HepG2 (cell line): ENCODE data around the gene ELP6. TPM values are rescaled to one million over a fixed set of nuclear protein-coding genes. Genes with fewer than 3 reads are reported as not detected.

Source experiments
- ATAC-seq: fragments of 200-7000 bp; cut with Tn5 transposase; 3 replicates; pipeline ENCODE4 v1.9.1; 2020; ENCODE audit warnings: mild to moderate bottlenecking, moderate library complexity
- BruUV-seq: library from RNA; stranded (reverse); fragments of 400-500 nt; replicated peaks from 2 replicates; lab custom pipeline; 2021; lab: Mats Ljungman, UMichigan
- CTCF ChIA-PET: fragments of 300-600 bp; formaldehyde crosslinking; extraction: SDS; loops from one replicate; lab custom pipeline; 2021; ENCODE audit warnings: low total read pairs, inconsistent platforms, low intra/inter-chr PET ratio; lab: Yijun Ruan, JAX
- POLR2A ChIA-PET: fragments of 350-600 bp; sonication (Branson Sonifier 250); formaldehyde crosslinking; loops from one replicate; lab custom pipeline; 2020; ENCODE audit warnings: antibody characterized with exemption, inconsistent platforms; lab: Yijun Ruan, JAX
- DNase-seq: peaks from one replicate; pipeline ENCODE4 v3.0.0-alpha.2; 2015; ENCODE audit warnings: low spot score
- FAIRE-seq: peaks from 3 replicates; lab custom pipeline; 2011; peaks lifted over from hg19 to GRCh38; lab: Jason Lieb, UNC
- H2AFZ ChIP-seq: one replicate; pipeline ENCODE4 v1.6.1; 2011; ENCODE audit warnings: low read length, inconsistent platforms
- H3K27ac ChIP-seq: fragments of 300-600 bp; 3 replicates; pipeline ENCODE4 v1.8.0; 2011; ENCODE audit warnings: mixed run types, mild to moderate bottlenecking, mixed read lengths, low read length, inconsistent platforms; ENCODE audit not compliant: insufficient read depth; ENCODE audit errors: extremely low read length
- H3K27me3 ChIP-seq, 2 experiments: fragments of 200-600 bp in 1 of 2; 2 replicates in 1 of 2; 3 replicates in 1 of 2; pipeline versions ENCODE4 v1.6.0 to v1.8.0; 2011; ENCODE audit warnings: low read length in 2 of 2, mild to moderate bottlenecking in 2 of 2, moderate library complexity in 2 of 2, inconsistent platforms in 1 of 2; ENCODE audit not compliant: insufficient read depth in 2 of 2, control insufficient read depth in 1 of 2
- H3K36me3 ChIP-seq, 2 experiments: fragments of 200-600 bp in 1 of 2; replicated peaks in 1 of 2; 2 replicates in 1 of 2; 3 replicates in 1 of 2; pipeline versions ENCODE4 v1.5.1 to v1.8.0; 2011; ENCODE audit warnings: low read length in 2 of 2, inconsistent platforms in 1 of 2; ENCODE audit not compliant: insufficient read depth in 2 of 2, control insufficient read depth in 1 of 2
- H3K4me1 ChIP-seq: 2 replicates; pipeline ENCODE4 v1.5.1; 2012; ENCODE audit warnings: low read length, inconsistent platforms; ENCODE audit not compliant: insufficient read depth
- H3K4me2 ChIP-seq: 2 replicates; pipeline ENCODE4 v1.6.0; 2011; ENCODE audit warnings: low read depth, low read length, inconsistent platforms
- H3K4me3 ChIP-seq, 3 experiments: fragments of 200-600 bp in 1 of 3; sonication (generic), shearing (Covaris generic) in 1 of 3; replicated peaks in 1 of 3; 2 replicates each; pipeline ENCODE4 v1.5.1; 2011 to 2016; ENCODE audit warnings: low read length in 3 of 3, inconsistent platforms in 2 of 3, low read depth in 2 of 3, mild to moderate bottlenecking in 2 of 3, control low read depth in 1 of 3, mixed read lengths in 1 of 3; ENCODE audit not compliant: insufficient read depth in 1 of 3
- H3K79me2 ChIP-seq: one replicate; pipeline ENCODE4 v1.6.1; 2011; ENCODE audit warnings: low read length, inconsistent platforms; ENCODE audit not compliant: insufficient read depth
- H3K9ac ChIP-seq: 2 replicates; pipeline ENCODE4 v1.6.0; 2011; ENCODE audit warnings: mild to moderate bottlenecking, low read depth, low read length, inconsistent platforms; ENCODE audit not compliant: insufficient read depth
- H3K9me3 ChIP-seq: 2 replicates; pipeline ENCODE4 v1.5.1; 2012; ENCODE audit warnings: mild to moderate bottlenecking, low read length
- H4K20me1 ChIP-seq: 2 replicates; pipeline ENCODE4 v1.6.0; 2011; ENCODE audit warnings: inconsistent platforms, mild to moderate bottlenecking, low read length, moderate library complexity; ENCODE audit not compliant: insufficient read depth
- ARID2 ChIP-seq: sonication (generic); formaldehyde crosslinking; IDR thresholded peaks from 2 replicates; pipeline ENCODE4 v1.8.1; 2022; ENCODE audit warnings: mild to moderate bottlenecking, missing genetic modification reagents, borderline replicate concordance
- ATAD3A ChIP-seq: sonication (generic); formaldehyde crosslinking; IDR thresholded peaks from 2 replicates; pipeline ENCODE4 v1.4.0; 2020; ENCODE audit warnings: missing genetic modification reagents
- ATF1 ChIP-seq: IDR thresholded peaks from 2 replicates; pipeline ENCODE4 v1.6.1; 2016; ENCODE audit warnings: mild to moderate bottlenecking, control low read depth
- BCL6 ChIP-seq: IDR thresholded peaks from 2 replicates; pipeline ENCODE4 v1.6.1; 2016; ENCODE audit warnings: missing genetic modification reagents, missing compliant biosample characterization
- IKZF1 ChIP-seq: fragments of 450-650 bp; IDR thresholded peaks from 2 replicates; pipeline ENCODE4 v1.7.1; 2016
- NFYB ChIP-seq: sonication (generic); formaldehyde crosslinking; IDR thresholded peaks from 2 replicates; pipeline ENCODE4 v1.4.0; 2020; ENCODE audit warnings: missing genetic modification reagents
- PAXIP1 ChIP-seq: sonication (generic); formaldehyde crosslinking; conservative IDR thresholded peaks from 2 replicates; pipeline ENCODE4 v1.4.0; 2020; ENCODE audit warnings: mild to moderate bottlenecking, missing genetic modification reagents, moderate library complexity
- PRMT3 ChIP-seq: sonication (generic); formaldehyde crosslinking; IDR thresholded peaks from 2 replicates; pipeline ENCODE4 v1.8.1; 2022; ENCODE audit warnings: low read depth, mild to moderate bottlenecking, moderate library complexity, missing genetic modification reagents, borderline replicate concordance
- RXRB ChIP-seq: IDR thresholded peaks from 2 replicates; pipeline ENCODE4 v1.6.1; 2016; ENCODE audit warnings: borderline replicate concordance, missing genetic modification reagents, missing compliant biosample characterization
- TEAD3 ChIP-seq: optimal IDR thresholded peaks from 2 replicates; pipeline ENCODE3; 2016; ENCODE audit warnings: borderline replicate concordance
- ZEB1 ChIP-seq: IDR thresholded peaks from 2 replicates; pipeline ENCODE4 v1.6.1; 2012; ENCODE audit warnings: mild to moderate bottlenecking, low read depth, inconsistent platforms; ENCODE audit not compliant: insufficient replicate concordance
- ZNF766 ChIP-seq: sonication (generic); formaldehyde crosslinking; IDR thresholded peaks from 2 replicates; pipeline ENCODE4 v1.5.0; 2020; ENCODE audit warnings: missing genetic modification reagents, borderline replicate concordance
- ZNF850 ChIP-seq: sonication (generic); formaldehyde crosslinking; conservative IDR thresholded peaks from 2 replicates; pipeline ENCODE4 v1.9.0; 2021; ENCODE audit warnings: mild to moderate bottlenecking, missing genetic modification reagents
- WGBS: methylation state at CpG from one replicate; pipeline ENCODE4 v1.1.6; 2017; ENCODE audit warnings: low lambda C conversion rate; 5-methylcytosine and 5-hydroxymethylcytosine counted together
- in situ Hi-C: cut with HindIII; loops from 2 replicates; pipeline ENCODE4 v1.10.0; 2017; ENCODE audit warnings: low pct_unique_long_range_greater_than_20kb; ENCODE audit not compliant: extremely low pct_ligation_motif_present
- intact Hi-C: fragments of 100-400 bp; cut with micrococcal nuclease; formaldehyde crosslinking; loops from one replicate; pipeline ENCODE4 v1.10.0; 2022; ENCODE audit not compliant: unreplicated experiment
- polyA plus RNA-seq, 8 experiments: library from polyadenylated mRNA; depleted of rRNA in 3 of 8; stranded (reverse) in 7 of 8; unstranded in 1 of 8; fragments of >200 nt; fragmentation: Illumina TruSeq in 4 of 8; extraction: Trizol in 4 of 8; gene quantifications; 2 replicates each; pipeline versions ENCODE4 v1.2.1 to v1.2.3, GENCODE V29; 2011 to 2016; ENCODE audit warnings: low read depth in 4 of 8, missing spikeins in 1 of 8, mixed read lengths in 1 of 8; ENCODE audit not compliant: insufficient read depth in 1 of 8
- total RNA-seq, 5 experiments: library from RNA; depleted of rRNA; stranded (reverse); fragments of >200 nt; fragmentation: Illumina TruSeq; extraction: Trizol; gene quantifications; 2 replicates each; pipeline ENCODE4 v1.2.3, GENCODE V29; 2016; ENCODE audit warnings: low read depth in 1 of 5
- TF ChIP-seq, protein P1 (sequence below): sonication (generic); formaldehyde crosslinking; IDR thresholded peaks from 2 replicates; pipeline ENCODE4 v1.8.1; 2023; ENCODE audit warnings: mild to moderate bottlenecking, moderate library complexity, missing genetic modification reagents
- TF ChIP-seq, protein P2 (sequence below): sonication (generic); formaldehyde crosslinking; IDR thresholded peaks from 2 replicates; pipeline ENCODE4 v1.4.0; 2020; ENCODE audit warnings: missing genetic modification reagents
- TF ChIP-seq, protein P3 (sequence below): sonication (generic); formaldehyde crosslinking; IDR thresholded peaks from 2 replicates; pipeline ENCODE4 v1.8.0; 2023; ENCODE audit warnings: mild to moderate bottlenecking, missing genetic modification reagents
- TF ChIP-seq, protein P4 (sequence below): sonication (generic); formaldehyde crosslinking; IDR thresholded peaks from 2 replicates; pipeline ENCODE4 v1.5.0; 2020; ENCODE audit warnings: missing genetic modification reagents

The ELP6 gene
- total and polyA plus RNA-seq, 2 of the 13 experiments (the other 11 are each of a cell fraction or from before 2014, with no cell fraction given), result 45.0 to 49.3 TPM

DNA sequence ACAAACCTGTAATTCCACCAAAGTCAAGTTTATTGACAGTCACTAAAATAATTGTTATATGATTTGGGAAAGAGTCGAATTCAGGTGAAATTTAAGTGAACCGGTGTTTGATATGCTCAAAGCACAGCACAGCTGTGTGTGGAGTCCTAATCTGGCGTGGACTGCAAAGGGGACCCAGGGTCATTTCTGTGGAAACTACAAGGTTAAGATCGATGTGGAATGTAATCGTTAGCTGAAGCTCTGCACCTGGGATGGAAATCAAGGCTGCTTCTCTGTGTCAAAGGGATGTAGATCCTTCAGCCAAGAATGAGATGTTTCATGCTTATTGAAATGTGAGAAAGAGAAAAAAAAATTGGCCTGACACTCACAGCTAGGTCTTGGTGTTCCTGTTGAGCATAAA lies 1.6 kb upstream of the ELP6 start:
- POLR2A ChIA-PET, result no interaction called here
- peaks cover 40% of the 10 kb centered on the region for H3K4me1 ChIP-seq
- FAIRE-seq (no peak), ATAC-seq (no peak), DNase-seq (no peak)
- peak overlapping the region; percentile 19 for H3K27ac ChIP-seq
- CTCF ChIA-PET, result no interaction called here
- peak overlapping the region in 1 of 3 experiments; percentile 17; a peak in 2 of 6 replicates for H3K4me3 ChIP-seq
- BruUV-seq, result TSS peak; percentile 36
- H3K79me2 ChIP-seq, result peaks cover 15% of the 10 kb centered on the region
- no peaks in the 10 kb centered on the region for H4K20me1 ChIP-seq
- peak overlapping the region; percentile 57 for H3K4me2 ChIP-seq
- in situ Hi-C loops, result loop anchor here (5.0 kb wide), 1 partner anchor 277 kb away; no protein-coding TSS in a partner anchor
- intact Hi-C loops, result no loop called here
- WGBS, result 10% methylated on average over 5 of the region's 5 CpGs
- no peaks in the 10 kb centered on the region for H3K9me3 ChIP-seq
- H2AFZ ChIP-seq, result peak overlapping the region; percentile 64
- 0 out of 2 replicates have a peak overlapping the region, but pooled peaks have one; percentile 7 for H3K9ac ChIP-seq
- H3K36me3 ChIP-seq, result peaks cover 0 to 6% of the 10 kb centered on the region in 2 experiments; a peak in 2 of 5 replicates
- H3K27me3 ChIP-seq, result no peaks in the 10 kb centered on the region; a peak in 1 of 5 replicates
- TF ChIP-seq, protein P1, sequence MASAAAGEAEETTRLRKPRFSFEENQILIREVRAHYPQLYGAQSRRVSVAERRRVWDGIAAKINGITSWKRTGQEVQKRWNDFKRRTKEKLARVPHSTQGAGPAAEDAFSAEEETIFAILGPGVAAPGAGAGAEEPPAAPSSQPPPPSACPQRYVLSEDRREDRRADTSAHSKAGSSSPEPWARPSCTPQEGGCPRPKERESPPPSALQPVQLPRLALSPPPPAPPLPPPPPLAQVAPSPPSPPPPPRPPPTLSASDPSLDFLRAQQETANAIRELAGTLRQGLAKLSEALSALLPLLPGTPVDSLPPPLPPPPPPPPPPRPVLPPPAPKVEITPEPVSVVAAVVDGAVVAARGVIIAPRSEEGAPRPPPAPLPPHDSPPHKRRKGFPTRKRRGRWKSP (CRISPR knock-in tag), result no peak
- TF ChIP-seq ARID2 (CRISPR knock-in tag), result no peak
- TF ChIP-seq ATAD3A (CRISPR knock-in tag), result no peak
- TF ChIP-seq, protein P2, sequence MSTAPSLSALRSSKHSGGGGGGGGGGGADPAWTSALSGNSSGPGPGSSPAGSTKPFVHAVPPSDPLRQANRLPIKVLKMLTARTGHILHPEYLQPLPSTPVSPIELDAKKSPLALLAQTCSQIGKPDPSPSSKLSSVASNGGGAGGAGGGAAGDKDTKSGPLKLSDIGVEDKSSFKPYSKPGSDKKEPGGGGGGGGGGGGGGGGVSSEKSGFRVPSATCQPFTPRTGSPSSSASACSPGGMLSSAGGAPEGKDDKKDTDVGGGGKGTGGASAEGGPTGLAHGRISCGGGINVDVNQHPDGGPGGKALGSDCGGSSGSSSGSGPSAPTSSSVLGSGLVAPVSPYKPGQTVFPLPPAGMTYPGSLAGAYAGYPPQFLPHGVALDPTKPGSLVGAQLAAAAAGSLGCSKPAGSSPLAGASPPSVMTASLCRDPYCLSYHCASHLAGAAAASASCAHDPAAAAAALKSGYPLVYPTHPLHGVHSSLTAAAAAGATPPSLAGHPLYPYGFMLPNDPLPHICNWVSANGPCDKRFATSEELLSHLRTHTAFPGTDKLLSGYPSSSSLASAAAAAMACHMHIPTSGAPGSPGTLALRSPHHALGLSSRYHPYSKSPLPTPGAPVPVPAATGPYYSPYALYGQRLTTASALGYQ (CRISPR knock-in tag), result no peak
- TF ChIP-seq ZNF850 (CRISPR knock-in tag), result no peak
- TF ChIP-seq TEAD3 (CRISPR knock-in tag), result peak; percentile 85
- TF ChIP-seq, protein P3, sequence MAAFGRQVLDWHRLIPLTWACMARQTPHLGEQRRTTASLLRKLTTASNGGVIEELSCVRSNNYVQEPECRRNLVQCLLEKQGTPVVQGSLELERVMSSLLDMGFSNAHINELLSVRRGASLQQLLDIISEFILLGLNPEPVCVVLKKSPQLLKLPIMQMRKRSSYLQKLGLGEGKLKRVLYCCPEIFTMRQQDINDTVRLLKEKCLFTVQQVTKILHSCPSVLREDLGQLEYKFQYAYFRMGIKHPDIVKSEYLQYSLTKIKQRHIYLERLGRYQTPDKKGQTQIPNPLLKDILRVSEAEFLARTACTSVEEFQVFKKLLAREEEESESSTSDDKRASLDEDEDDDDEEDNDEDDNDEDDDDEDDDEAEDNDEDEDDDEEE (CRISPR knock-in tag), result no peak
- TF ChIP-seq ZNF766, result no peak
- peak; percentile 36 for TF ChIP-seq ZEB1
- no peak for TF ChIP-seq NFYB (CRISPR knock-in tag)
- no peak for TF ChIP-seq IKZF1
- 0 out of 2 replicates have a peak, but pooled peaks have one; percentile 12 for TF ChIP-seq RXRB (CRISPR knock-in tag)
- TF ChIP-seq, protein P4, sequence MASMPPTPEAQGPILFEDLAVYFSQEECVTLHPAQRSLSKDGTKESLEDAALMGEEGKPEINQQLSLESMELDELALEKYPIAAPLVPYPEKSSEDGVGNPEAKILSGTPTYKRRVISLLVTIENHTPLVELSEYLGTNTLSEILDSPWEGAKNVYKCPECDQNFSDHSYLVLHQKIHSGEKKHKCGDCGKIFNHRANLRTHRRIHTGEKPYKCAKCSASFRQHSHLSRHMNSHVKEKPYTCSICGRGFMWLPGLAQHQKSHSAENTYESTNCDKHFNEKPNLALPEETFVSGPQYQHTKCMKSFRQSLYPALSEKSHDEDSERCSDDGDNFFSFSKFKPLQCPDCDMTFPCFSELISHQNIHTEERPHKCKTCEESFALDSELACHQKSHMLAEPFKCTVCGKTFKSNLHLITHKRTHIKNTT (CRISPR knock-in tag), result no peak
- no peak for TF ChIP-seq ATF1
- TF ChIP-seq PAXIP1 (CRISPR knock-in tag), result peak; percentile 71
- TF ChIP-seq BCL6, result no peak
- no peak for TF ChIP-seq PRMT3
